Embryonic facial prominence (tissue), 1 donor: ENCODE data around the gene PDZK1IP1.

ENCODE experiments used
- DNase-seq: peaks from one replicate; pipeline ENCODE4 v3.0.0-alpha.2; 2016; ENCODE audit errors: extremely low spot score

The PDZK1IP1 gene, protein sequence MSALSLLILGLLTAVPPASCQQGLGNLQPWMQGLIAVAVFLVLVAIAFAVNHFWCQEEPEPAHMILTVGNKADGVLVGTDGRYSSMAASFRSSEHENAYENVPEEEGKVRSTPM

DNA sequence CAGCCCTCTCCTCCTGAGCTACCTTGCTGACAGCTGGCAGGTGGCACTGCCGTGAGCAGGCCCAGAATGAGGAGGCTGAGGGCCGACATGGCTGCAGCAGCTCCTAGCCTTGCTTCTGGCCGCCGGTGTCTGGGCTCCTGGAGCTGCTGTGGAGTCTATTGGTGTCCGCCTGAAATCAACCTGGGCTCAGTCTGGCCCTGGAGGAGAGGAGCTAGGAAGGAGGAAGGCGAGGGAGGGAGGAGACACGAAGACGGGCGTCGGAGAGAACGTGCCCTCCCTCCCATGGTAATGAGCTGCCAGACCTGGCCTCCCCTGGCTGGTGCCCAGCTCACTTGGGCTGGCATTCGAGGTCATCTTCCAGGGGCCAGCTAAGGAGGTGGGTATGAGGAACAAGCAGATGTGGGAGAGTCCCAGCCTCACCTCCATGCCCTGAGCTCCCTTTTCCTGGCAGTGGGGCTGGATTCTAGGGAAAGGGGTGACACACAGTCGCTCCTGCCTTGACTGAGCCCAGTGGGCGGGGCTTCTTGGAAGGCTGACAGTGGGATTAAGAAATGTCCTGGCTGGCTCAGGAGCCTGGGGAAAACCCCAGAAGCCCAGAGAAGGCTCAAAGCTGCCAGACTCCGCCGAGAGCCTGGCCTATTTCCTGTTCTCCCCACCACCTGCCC, at the start of gene PDZK1IP1:
PDZK1IP1 (minus strand) TSS at position 193 of the 665 bp plus-strand sequence; CDS start at position 89, 104 bp downstream.
- no peak for DNase-seq

DNA sequence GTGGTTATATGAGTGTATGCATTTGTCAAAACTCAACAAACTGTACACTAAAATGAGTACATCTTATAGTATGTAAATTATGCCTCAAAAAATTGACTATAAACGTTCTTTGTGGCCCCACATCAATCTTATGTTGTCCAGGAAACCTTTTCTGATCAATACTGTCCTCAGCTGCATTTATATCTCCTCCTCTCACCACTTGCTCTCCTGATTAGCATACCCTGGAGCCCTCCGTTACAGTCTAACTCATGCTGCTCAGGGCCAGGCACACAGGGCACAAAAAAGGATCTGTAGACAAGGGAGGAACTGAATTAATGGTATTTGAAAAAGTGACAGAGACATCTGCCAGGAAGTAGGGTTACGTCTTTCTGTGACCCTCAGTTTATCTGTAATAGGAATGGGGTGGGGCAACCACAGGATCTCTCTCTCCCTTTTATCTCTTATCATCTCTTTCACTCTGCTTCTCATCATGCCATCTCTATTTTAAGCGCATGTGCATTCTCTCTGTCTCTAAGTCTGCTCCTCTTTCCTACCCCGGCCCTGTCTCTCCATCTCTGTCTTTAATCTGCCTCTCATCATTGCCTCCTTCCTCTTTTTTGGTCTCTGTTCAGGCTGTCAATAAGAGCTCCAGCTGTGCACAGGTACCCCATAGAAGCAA, 49.2 kb upstream of the PDZK1IP1 start:
- no peak for DNase-seq

DNA sequence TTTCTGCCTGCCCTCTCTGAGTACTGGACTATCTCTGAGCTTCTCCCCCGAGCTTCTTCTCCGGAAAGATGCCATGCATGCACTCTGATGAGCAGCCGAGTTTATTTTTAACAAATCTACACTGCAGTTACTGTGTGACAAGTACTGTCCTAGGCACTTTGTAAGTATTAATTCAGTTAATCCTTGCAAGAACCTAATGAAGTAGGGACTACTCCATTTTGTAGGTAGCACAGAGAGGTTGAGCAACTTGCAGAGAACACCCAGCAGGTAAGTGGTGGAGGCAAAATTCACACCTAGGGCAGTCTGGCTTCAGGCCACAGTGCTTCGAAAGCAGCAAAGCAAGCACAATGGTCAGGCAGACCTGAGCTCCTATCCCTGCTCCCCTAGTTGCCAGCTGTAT, 46.0 kb upstream of the PDZK1IP1 start:
- no peak for DNase-seq

DNA sequence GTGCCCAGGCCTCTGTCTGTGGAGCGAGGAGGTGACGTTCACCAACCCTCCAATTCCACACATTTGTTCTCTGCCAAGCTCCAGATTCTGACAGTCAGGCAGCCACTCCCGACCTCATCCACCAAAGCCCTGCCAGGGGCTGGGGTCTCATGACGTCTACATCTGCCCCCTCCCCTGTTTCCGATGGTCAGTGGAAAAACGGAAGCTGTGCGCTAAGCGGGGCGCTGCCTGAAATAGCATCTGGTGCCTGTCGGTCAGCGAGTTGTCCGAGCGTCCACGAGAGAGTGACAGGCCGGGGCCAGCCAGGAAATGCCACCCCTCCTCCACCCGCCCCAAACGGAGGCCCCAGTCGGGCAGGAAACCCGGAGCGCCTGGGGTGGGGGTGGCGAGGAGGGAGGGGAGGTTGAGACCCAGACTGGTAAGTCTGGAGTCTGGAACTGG, 45.4 kb upstream of the PDZK1IP1 start:
- no peak for DNase-seq

DNA sequence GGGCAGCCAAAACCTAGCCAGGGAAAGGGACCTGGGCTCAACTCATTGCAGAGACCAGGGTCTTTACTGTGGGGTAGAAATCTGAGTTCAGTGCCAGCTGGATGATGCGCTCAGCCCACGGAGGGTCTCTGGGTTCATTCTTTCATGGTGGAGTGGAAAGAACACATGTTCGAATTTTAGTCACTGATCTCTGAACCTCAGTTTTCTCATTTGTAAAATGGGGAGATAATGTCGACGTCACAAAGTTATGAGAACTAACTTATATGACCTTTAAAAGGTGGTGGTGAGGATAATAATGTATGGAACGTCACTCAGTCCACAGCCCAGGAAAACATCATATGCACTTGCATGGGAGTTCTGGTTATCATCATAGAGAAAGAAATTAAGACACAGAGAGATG, 43.4 kb upstream of the PDZK1IP1 start:
- no peak for DNase-seq

DNA sequence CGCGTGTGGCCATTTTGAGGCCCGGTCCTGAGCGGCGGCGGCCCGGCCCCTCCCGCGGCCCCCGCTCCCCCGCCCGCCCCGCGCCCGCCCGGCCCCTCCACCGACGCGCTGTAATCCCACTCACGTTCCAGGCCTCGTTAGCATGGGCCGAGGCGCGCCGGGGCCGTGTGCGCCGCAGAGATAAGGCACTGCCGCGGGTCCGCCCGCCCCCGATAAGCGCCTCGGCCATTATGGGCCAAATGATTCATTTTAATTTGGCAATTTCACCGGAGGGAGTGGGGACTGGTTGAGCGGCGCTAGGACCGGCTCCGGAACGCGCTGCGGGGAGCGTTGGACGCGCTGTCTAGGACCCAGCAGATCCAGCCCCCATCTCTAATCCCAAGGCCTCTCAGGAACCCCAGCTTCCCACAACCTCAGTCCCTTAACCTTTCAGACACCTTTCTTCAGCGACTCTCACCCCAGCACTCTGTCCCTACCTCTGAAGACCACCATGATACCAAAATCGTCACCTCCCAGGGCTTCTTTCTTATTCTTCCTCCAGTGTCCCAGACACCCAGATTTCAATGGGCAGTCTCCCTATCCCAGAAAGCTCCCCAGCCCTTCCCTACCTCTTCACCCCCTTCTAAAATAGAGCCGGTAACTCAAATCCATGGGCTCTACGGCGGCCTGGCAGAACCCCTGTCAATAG, 42.5 kb upstream of the PDZK1IP1 start, which contains the start of gene TAL1:
TAL1 (minus strand) TSS at position 39 of the 688 bp plus-strand sequence. CDS start 6,337 bp downstream, outside the sequence.
- DNase-seq, result no peak

DNA sequence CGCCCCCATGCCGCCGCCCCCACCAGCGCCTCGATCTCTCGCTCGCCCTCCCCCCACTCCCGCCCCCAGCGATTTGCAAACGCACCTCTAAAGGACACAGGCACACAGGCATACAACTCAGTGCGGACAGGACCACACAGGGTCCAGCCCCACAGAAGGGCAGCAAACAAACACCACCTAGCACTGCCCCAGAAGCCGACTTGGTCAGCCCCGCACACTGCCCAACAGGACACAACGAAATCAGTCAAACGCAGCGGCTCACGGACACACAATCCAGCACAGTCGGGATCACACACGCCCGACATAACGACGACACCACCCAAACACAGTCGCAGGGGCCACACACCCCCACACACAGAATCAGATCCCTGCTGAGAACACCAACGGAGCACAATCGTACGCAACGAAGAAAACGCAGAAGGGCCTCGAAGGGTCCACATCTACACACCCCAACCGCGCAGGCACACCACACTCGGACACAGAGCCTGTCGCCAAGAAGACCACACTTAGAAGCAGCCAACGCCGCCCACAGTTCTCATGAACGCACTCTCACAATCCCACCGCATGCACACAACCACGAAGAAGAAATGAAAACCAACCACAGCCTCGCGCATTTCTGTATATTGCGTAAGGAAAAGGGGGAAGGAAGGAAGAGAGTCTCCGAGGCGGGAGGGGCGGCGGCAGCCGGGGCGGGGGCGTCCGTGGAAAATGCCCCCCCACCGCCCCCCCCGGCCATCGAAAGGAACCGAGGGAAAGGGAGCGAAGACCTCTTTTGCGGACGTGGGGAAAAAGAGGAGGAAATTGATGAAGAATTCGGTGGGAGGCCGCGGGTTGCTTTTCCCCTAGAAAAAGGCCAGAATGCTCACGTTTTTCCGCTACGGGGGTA, 41.7 kb upstream of the PDZK1IP1 start:
- DNase-seq, result peak; percentile 22

DNA sequence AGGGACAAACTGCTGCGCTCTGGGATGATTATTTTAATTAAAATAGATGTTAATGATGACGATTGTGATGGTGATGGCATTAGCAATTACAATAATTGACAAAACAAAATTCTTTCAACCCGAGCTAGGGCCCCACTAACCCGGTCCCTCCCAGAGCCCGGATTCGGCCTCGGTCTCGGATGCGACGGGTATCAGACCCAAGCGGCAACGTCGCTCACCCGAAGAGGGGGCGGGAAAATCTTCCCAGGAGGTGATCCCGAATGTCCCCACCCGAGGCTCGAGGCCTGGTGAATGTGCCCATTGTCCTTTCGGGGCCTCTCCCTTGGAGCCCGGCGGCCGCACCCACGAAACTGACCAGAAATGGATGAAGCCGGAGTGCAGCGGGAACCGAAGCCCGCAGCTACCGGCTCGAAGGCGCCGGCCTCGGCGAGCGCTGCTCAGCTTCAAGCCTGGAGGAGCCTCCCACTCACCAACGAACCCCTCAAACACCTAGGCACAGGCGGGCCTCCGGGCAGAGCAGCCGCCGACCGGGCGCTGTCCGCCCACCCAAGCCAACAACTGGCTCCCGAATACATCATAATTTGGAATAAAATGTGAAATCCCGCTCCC, 41.0 kb upstream of the PDZK1IP1 start:
- DNase-seq, result no peak

DNA sequence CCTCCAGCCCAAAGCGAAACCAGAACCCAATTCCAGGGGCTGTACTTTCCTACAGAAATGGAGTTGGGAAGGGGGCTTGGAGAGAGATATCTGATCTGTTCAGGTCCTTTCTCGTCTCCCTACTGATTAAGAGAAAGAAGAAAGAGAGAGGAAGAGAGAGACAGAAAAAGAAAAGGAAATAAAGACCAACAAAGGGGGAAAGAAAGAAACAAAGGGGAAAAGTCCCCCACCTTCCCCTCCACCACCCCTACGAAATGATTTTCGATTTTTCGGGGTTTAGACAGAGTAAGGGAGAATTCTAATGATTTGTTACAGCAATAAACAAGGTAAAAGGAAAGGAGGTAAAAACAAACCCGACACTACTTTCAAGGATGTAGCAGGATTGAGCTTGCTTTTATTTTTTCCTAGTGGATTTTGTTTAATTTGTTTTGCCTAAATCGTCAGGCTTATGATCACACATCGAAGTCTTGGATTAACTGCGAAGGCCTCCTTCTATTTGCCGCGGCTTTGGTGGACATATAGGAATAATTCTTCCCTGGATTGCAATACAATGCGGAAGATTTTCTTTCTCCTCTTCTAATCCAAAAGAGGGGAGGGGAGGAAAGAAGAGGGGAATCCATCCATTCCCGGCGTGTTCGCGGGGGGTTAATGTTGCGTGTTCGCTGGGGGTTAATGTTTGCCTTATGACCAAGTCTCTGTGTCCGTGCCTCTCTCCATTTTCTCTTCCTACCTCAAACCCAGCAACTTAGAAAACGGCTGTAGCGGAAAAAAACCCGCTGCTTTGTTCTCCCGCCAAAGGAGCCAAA, 40.3 kb upstream of the PDZK1IP1 start:
- DNase-seq, result no peak

DNA sequence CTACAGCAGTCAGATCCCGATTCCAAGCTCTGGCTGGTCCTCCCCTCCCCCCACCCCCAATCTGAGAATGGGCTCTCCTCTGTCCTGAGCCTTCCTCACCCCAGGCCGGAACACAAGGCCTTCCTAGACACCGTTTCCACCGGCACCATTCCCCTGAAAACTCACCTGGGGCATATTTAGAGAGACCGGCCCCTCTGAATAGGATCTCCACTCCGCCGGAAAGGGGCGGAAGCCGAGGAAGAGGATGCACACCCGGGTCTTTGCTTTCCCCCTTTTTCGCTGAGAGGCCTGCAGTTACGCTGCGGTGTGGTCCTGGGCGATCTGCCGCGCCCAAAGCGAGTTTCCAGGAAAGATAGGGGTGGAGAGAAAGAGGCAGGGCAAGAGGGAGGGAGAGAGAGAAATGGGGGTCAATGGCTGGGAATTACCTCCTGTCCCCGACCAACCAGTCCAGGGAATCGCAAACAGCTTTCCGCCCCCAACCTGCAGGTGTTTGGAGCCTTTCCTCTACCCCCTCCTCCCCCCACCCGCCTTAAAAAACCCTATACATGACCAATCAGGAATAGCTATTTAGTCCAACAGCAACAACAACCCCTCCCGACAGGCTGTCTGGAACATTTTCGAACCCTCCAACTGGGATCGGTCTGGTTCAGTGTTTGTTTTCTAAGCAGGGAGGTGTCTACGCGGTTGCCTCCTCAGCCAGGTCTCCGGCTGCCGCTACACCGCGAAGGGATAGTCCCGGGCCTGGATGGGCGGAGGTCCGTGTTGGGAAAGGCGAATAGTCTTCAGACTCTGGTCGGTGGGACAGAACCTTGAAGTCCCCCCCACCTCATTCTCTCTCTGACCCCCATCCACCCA, 39.4 kb upstream of the PDZK1IP1 start:
- DNase-seq, result no peak

DNA sequence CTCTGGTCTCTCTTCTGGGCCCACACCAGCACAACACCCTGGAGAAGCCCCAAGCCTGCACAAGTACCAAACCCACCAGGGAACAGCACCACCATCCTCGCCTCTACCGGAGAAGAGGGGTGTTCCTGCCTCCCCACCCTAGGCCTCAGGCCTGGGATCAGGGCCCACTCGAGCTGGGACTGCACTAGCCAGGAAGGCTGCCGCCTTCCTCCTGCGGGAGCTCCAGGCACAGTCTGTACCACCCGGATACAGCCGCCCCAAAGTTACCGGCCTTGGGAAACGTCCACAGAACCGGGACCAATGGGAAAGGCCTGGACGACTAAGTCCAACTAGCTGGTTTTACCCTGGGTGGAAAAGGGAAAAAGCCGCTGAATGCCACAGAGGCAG, 38.8 kb upstream of the PDZK1IP1 start:
- no peak for DNase-seq

DNA sequence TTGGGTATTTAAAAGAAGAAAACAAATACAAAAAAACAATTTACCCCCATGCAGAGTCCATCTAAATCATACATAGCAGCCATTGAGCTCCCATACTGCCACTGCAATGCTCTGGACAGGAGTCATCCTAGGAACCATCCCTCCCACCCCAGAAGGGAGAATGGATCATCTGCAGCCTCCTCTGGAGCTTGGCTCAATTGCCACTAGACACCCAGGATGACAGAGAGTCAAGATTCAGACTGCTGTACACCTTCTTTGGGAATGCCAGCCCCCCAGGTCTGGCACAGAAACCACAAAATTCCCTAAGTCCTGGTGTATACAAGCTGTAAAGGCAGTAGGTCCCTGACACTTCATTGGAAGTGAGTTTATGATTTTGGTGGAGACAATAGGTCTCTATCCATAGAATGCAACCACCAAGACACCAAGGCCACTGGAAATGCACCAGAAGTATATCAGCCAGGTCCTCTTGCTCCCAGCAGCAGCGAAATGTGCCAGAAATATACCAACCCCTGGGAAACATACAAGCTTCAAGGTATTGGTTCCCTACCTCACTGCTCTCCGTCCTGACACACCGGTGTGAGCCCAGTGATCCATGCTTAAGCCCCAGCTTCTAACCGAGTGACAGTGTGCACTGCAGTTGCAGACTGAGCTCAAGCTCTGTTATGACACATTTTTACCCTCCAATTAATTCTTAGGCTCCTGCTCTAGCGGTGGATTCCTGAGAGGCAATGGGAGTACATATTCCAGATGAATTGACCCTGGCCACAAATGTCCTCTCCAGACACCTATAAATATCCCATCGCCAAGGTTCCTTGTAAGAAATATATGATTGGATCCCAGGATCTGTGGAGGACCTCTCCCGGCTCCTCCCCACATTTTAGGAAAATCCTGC, 37.8 kb upstream of the PDZK1IP1 start:
- no peak for DNase-seq

DNA sequence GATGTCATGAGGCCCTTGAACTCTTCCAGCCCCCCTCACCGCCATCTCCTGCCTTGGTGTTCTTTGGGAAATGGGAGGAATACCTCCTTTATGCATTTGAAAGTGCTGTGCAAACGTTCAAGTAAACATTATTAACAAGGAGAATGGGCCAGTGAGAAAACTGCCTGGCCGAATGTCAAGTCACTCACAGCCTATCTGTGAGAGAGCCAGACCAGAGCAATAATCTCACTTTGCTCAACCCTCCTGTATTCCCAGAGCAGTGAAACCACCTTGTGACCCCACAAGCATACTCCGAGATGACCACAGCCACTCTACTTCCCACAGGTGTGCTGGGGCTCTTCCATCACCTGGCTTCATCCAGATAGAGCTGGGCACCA, 37.0 kb upstream of the PDZK1IP1 start:
- DNase-seq, result no peak

DNA sequence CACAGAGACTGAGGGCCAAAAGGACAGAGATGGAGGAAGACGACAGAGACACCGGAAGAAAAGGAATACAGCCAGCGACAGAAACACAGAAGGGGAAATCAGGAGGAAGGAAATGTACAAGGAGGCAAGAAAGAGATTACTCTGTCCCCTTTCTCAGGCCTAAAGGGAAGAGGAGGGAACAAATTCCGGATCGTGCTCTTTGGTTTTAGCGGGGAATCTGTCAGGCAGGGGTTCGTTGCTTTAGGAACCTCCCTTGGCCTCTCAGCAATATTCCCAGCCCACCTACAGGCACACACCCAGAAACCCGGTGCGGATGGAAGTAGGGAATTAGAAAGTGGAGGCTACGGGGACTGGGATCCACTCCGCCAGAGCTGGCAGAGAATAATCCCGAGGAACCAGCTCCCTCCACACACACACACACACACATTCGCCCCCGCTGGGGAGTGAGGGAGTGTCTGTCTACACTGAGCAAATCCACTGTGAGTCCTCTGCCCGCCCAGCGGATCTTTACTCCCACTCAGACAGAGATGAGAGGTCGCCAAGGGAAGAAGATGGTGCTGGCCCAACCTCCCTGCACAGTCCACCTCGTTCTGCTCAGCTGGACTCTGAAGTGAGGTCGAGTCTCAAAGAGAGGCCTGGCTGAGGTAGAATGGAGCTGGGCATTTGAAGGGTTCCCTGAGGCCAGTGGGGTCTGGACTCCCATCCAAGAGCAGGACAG, 36.4 kb upstream of the PDZK1IP1 start:
- no peak for DNase-seq

DNA sequence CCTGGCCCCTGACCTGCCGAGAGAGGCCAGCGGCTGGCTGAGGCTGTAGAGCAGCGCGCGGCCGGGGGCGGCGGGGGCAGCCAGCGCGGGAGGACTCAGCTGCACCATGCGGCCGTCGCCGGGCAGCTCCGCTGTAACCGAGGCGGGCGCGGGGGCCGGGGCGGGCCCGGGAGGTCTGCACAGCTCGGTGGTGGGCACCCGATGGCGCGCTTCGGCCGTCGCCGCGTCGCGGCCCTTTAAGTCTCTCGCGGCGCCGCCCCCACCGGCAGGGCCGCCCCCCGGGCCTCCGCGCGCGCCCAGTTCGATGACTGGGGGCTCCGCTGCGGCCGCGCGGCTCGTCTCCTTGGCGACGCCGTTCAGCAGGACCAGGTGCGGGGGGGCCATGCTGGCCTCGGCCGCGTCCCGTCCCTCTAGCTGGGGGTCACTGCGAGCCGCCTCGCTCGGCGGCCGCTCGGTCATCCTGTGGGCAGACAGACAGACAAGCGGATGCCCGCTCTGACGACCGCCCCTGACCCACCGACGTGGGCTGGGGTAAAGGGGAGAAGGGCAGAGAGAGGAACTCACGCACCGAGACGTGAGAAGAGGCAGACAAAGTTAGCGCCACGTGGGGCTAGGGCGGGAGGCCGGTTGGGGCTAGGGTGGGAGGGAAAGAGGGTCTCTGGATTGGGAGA, 35.7 kb upstream of the PDZK1IP1 start:
- DNase-seq, result no peak

DNA sequence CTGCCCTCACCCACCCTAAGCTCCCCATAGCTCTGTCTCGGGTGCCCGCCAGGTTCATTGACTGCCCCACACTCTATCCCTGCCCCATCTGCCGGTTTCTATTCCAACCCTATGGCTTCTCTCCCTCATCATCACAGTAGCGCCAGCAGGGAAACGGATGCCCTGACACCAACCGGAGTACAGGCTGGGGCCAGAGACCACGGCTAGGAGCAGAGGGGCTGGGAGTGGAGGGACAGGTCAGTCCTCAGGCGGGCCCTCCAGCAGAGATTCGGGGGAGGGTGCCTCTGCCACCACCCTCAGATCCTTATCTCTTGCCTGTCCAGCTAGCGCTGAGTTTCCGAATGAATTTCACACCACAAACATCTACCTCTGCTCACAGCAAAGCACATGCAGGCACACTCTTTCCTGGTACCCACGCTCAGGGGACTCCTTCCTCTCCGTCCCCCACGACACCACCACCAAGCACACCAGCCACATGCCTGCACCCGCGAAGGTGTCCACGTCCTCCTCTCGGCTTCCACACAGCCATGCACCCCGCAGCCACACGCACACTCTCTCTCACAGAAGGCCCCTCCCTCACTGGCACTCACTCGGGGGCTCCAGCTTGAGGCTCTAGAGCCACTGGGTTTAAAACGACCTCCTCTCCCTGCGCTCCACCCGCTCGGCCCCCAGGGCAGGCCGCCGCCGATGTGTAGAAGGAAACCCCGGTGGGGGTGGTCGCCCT, 35.0 kb upstream of the PDZK1IP1 start:
- DNase-seq, result no peak
